ENCODE data around the gene CHRNA9. TPM values are rescaled to one million over a fixed set of nuclear protein-coding genes. Genes with fewer than 3 reads are reported as not detected.
"Not testable (repeated sequence)": the region's sequence is repeated elsewhere in the genome, so short reads cannot be mapped to it uniquely, and the experiment has no call there.

Gene CHRNA9
- total and polyA plus RNA-seq, 2 of the 13 experiments (the other 11 are each of a cell fraction or from before 2014, with no cell fraction given) = not detected

DNA sequence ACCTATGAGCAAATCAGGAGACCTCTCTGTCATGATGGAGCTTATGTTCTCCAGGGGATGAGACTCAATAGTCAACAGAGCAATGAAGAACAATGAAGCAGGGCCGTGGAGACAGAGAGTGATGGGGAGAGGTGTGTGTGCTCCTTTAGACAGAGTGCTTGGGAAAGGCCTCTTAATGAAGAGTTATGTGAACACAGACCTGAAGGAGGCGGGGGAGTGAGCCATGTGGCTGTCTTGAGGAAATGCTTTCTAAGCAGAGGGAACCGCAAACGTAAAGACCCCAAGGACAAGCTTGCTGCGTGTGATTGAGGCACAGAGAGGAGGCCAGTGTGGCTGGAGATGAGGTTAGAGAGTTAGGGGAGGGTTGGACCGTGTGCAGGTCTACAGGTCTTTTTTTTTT is 53.1 kb downstream of the CHRNA9 start (continued):
- TF ChIP-seq MYC (CRISPR knock-in tag; IDR thresholded peaks at IDR 0.05; ENCODE audit: borderline replicate concordance) (no peak), POLR2A (IDR thresholded peaks at IDR 0.05; ENCODE audit: insufficient read depth in 1 of 2, low read depth in 2 of 2, low read length in 2 of 2) (no peak), ZNF563 (CRISPR knock-in tag; IDR thresholded peaks at IDR 0.05) (no peak)

DNA sequence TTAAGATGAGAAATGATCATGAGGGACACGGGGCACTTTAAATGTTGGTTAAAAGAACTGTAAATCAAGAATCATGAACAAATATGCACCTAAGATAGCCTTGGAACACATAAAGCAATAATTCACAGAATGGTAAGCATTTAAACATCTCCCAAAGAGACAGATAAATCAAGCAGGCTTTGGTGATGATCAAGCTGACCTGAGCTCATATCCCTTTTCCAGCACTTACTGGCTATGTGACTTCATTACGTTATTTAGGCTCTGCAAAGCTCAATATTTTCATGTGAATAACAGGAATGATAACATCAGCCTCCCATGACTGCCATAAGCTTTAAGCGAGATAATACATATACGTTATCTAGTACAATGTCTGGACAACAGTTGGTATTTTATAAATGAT is 54.9 kb downstream of the CHRNA9 start:
- DNase-seq (ENCODE audit: low spot score) (no peak), ATAC-seq (no peak), FAIRE-seq (no peak)
- no peak overlapping the region for H3K9ac ChIP-seq (ENCODE audit: insufficient read depth, low read depth, low read length)
- intact Hi-C loops (cut with micrococcal nuclease; ENCODE audit: unreplicated experiment) = no loop called here
- H3K36me3 ChIP-seq (replicated peaks in 1 of 2; ENCODE audit: control insufficient read depth in 1 of 2, insufficient read depth in 2 of 2, low read length in 2 of 2) = no peaks in the 10 kb centered on the region
- H3K4me2 ChIP-seq (ENCODE audit: low read depth, low read length) = no peak overlapping the region
- H3K9me3 ChIP-seq (ENCODE audit: low read length) = no peaks in the 10 kb centered on the region
- H3K27ac ChIP-seq (ENCODE audit: extremely low read length, insufficient read depth, low read length) = no peak overlapping the region
- no TSS peak for BruUV-seq (replicated peaks)
- H4K20me1 ChIP-seq (ENCODE audit: insufficient read depth, low read length) = no peaks in the 10 kb centered on the region
- TF ChIP-seq NR2F6 (IDR thresholded peaks at IDR 0.05) = no peak
- TF ChIP-seq NR2F6 (CRISPR knock-in tag; IDR thresholded peaks at IDR 0.05) = no peak
- TF ChIP-seq MAFK (conservative IDR thresholded peaks at IDR 0.05 in 1 of 2, IDR thresholded peaks at IDR 0.05 in 1 of 2; ENCODE audit: low read length in 2 of 2) = no peak
- TF ChIP-seq ZNF432 (CRISPR knock-in tag; IDR thresholded peaks at IDR 0.05; ENCODE audit: borderline replicate concordance) = no peak
- CTCF ChIA-PET (ENCODE audit: low intra/inter-chr PET ratio, low total read pairs) = no interaction called here
- 56% methylated on average over 4 of the region's 4 CpGs for WGBS (ENCODE audit: low lambda C conversion rate)
- in situ Hi-C loops (cut with HindIII; ENCODE audit: extremely low pct_ligation_motif_present, low pct_unique_long_range_greater_than_20kb) = no loop called here
- H3K4me1 ChIP-seq (ENCODE audit: insufficient read depth, low read length) = peaks cover 7% of the 10 kb centered on the region; the same call in 1 of the 2 replicates
- POLR2A ChIA-PET = no interaction called here
- no peak overlapping the region for H2AFZ ChIP-seq (ENCODE audit: low read length)
- H3K4me3 ChIP-seq (replicated peaks in 1 of 3; ENCODE audit: insufficient read depth in 1 of 3, low read depth in 2 of 3, low read length in 3 of 3) = no peak overlapping the region
- peaks cover 1 to 9% of the 10 kb centered on the region in 2 experiments; a peak in 1 of 5 replicates for H3K27me3 ChIP-seq (ENCODE audit: control insufficient read depth in 1 of 2, insufficient read depth in 2 of 2, low read length in 2 of 2)
- H3K79me2 ChIP-seq (ENCODE audit: insufficient read depth, low read length) = no peaks in the 10 kb centered on the region

DNA sequence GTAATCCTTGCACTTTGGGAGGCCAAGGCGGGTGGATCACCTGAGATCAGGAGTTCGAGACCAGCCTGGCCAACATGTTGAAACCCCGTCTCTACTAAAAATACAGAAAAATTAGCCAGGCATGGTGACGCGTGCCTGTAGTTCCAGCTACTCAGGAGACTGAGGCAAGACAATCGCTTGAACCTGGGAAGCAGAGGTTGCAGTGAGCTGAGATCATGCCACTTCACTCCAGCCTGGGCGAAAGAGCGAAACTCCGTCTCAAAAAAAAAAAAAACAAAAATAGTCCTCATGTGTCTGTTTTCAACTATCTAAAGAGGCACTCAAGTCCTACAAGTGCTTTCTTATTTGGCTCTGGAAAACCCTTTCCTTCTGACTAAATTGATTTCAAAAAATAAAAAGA is 57.1 kb downstream of the CHRNA9 start:
- CTCF ChIA-PET (ENCODE audit: low intra/inter-chr PET ratio, low total read pairs); H3K27me3 ChIP-seq (ENCODE audit: control insufficient read depth in 1 of 2, insufficient read depth in 2 of 2, low read length in 2 of 2); H4K20me1 ChIP-seq (ENCODE audit: insufficient read depth, low read length); H3K9ac ChIP-seq (ENCODE audit: insufficient read depth, low read depth, low read length); H3K79me2 ChIP-seq (ENCODE audit: insufficient read depth, low read length); DNase-seq (ENCODE audit: low spot score); intact Hi-C loops (cut with micrococcal nuclease; ENCODE audit: unreplicated experiment); in situ Hi-C loops (cut with HindIII; ENCODE audit: extremely low pct_ligation_motif_present, low pct_unique_long_range_greater_than_20kb); BruUV-seq (replicated peaks); H3K9me3 ChIP-seq (ENCODE audit: low read length); H3K36me3 ChIP-seq (replicated peaks in 1 of 2; ENCODE audit: control insufficient read depth in 1 of 2, insufficient read depth in 2 of 2, low read length in 2 of 2); H3K4me2 ChIP-seq (ENCODE audit: low read depth, low read length); H3K4me3 ChIP-seq (replicated peaks in 1 of 3; ENCODE audit: insufficient read depth in 1 of 3, low read depth in 2 of 3, low read length in 3 of 3); H2AFZ ChIP-seq (ENCODE audit: low read length); H3K27ac ChIP-seq (ENCODE audit: extremely low read length, insufficient read depth, low read length); ATAC-seq; FAIRE-seq: not testable (repeated sequence)
- POLR2A ChIA-PET = interaction anchor here (1.5 kb wide), 1 partner anchor 12 kb away, joined by 3 read pairs; no protein-coding TSS in a partner anchor
- peaks cover 24% of the 10 kb centered on the region for H3K4me1 ChIP-seq (ENCODE audit: insufficient read depth, low read length)
- 76% methylated on average over 9 of the region's 9 CpGs for WGBS (ENCODE audit: low lambda C conversion rate)
